Skeletal muscle satellite cell (primary cell): ENCODE measurements around the gene ASMTL.

Source experiments
- H3K27me3 ChIP-seq: 2 replicates; pipeline ENCODE4 v1.7.0; 2013; ENCODE audit warnings: low read length; ENCODE audit not compliant: control insufficient read depth, insufficient read depth
- H3K36me3 ChIP-seq: 2 replicates; pipeline ENCODE4 v1.7.0; 2013; ENCODE audit warnings: mild to moderate bottlenecking, control low read depth, low read length; ENCODE audit not compliant: insufficient read depth
- H3K4me1 ChIP-seq: 2 replicates; pipeline ENCODE4 v1.7.0; 2013; ENCODE audit warnings: low read length; ENCODE audit not compliant: control insufficient read depth, insufficient read depth
- H3K4me2 ChIP-seq: 2 replicates; pipeline ENCODE4 v1.7.0; 2013; ENCODE audit warnings: mild to moderate bottlenecking, low read length
- H3K4me3 ChIP-seq: 2 replicates; pipeline ENCODE4 v1.7.0; 2013; ENCODE audit warnings: low read length
- H3K9ac ChIP-seq: 2 replicates; pipeline ENCODE4 v1.7.0; 2013; ENCODE audit warnings: mild to moderate bottlenecking, low read depth, low read length, moderate library complexity
- H3K9me3 ChIP-seq: replicated peaks from 2 replicates; pipeline ENCODE4 v1.7.0; 2013; ENCODE audit warnings: mild to moderate bottlenecking, control low read depth, low read length

Gene ASMTL

GRCh38 chrX:1465286-1466231, 12.8 kb upstream of the ASMTL start:
- Histone ChIP-seq H3K9me3 (no peaks in the 10 kb centered on the region), H3K36me3 (no peaks in the 10 kb centered on the region), H3K4me2 (no peak overlapping the region), H3K4me3 (no peak overlapping the region), H3K27me3 (peaks cover 35% of the 10 kb centered on the region), H3K4me1 (peaks cover 15% of the 10 kb centered on the region), H3K9ac (no peak overlapping the region)

GRCh38 chrX:1464971-1465285, 12.2 kb upstream of the ASMTL start:
- no peak overlapping the region for H3K9ac ChIP-seq
- H3K36me3 ChIP-seq = no peaks in the 10 kb centered on the region
- H3K4me1 ChIP-seq = peaks cover 15% of the 10 kb centered on the region
- no peaks in the 10 kb centered on the region for H3K9me3 ChIP-seq
- peaks cover 35% of the 10 kb centered on the region for H3K27me3 ChIP-seq
- no peak overlapping the region for H3K4me3 ChIP-seq
- no peak overlapping the region for H3K4me2 ChIP-seq

DNA sequence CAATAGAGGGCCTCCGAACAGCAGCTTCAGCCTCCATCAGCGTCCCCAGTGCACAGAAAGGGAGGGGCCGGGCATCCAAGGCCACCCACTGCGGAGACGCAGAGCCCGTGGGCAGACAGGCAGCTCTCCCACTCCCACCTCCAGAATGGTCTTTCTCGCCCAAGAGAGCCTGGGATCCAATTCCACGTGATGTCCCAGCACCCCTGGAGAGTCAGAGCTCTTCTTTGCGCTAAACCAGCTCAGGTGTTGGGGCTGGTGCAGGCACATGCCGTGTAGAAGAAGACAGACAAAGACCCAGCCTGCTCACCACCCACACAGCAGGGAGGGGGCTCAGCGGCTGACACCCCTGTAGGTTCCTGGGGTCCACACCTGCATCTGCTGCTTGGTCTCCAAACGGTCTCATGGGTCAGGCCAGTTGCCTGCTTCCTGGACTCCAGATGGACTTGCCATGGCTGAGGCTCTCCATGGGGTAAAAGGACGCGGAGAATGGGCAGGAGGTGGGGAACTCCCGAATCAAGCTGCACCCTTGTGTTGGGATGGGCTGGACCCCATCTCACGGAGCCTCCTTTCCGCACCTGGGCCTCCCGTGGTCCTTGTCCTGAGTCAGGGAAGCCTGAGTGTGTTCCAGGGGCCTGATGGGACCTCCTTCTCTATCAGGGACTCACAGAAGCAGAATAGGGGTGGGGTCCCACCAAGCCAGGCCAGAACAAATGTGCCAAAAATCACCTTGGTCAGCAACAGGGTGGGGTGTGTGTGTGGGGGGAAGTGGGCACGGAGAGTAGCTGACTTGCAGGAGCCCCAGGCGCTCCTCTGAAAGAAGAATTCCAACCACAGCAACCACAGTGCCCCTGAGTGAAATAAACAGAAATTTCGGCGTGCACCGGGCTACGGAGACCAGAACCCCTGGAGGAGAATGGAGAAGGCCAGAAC, 11.6 kb upstream of the ASMTL start:
- Histone ChIP-seq H3K4me1 (peaks cover 15% of the 10 kb centered on the region), H3K27me3 (peaks cover 35% of the 10 kb centered on the region), H3K36me3 (no peaks in the 10 kb centered on the region), H3K4me3 (no peak overlapping the region), H3K9me3 (no peaks in the 10 kb centered on the region), H3K9ac (no peak overlapping the region), H3K4me2 (no peak overlapping the region)

GRCh38 chrX:1463581-1463980, 10.9 kb upstream of the ASMTL start:
- Histone ChIP-seq H3K36me3 (no peaks in the 10 kb centered on the region), H3K4me1 (peaks cover 15% of the 10 kb centered on the region), H3K9me3 (no peaks in the 10 kb centered on the region), H3K4me2 (no peak overlapping the region), H3K9ac (no peak overlapping the region), H3K27me3 (peaks cover 35% of the 10 kb centered on the region), H3K4me3 (no peak overlapping the region)

DNA sequence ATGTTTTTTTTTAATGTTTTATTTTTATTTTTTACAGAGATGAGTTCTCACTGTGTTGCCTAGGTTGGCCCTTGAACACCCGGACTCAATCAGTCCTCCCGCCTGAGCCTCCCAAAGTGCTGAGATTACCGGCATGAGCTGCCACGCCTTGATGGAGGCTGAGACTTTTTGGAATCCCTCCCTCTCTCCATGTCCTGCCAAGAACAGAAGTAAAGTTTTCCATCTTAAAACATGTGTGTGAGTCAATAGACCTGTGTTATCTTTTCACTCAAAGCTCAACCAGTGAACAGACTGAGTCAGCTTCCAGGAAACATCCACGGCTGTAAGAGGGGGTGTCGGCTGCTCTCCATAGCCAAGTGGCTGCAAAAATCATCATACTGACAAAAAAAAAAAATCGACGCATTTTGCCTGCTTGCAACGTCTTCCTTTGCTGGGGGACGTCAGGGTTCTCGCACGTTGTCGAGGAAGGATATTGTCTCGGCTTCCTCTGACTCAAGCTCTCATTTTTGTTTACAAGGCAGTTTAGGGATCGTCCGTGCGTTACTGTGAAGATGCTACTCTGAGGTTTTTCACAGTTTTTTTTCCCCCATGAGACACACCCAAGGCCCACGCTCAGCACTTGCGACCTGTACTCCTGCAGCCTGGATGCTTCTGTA, 10.0 kb upstream of the ASMTL start:
- Histone ChIP-seq H3K4me1 (peaks cover 11% of the 10 kb centered on the region), H3K4me2 (peak overlapping the region; percentile 2), H3K27me3 (peaks cover 29% of the 10 kb centered on the region), H3K36me3 (no peaks in the 10 kb centered on the region), H3K4me3 (no peak overlapping the region), H3K9me3 (no peaks in the 10 kb centered on the region), H3K9ac (no peak overlapping the region)

GRCh38 chrX:1462110-1462509, 9.4 kb upstream of the ASMTL start:
- Histone ChIP-seq H3K4me2 (no peak overlapping the region), H3K4me1 (peaks cover 11% of the 10 kb centered on the region), H3K27me3 (peaks cover 28% of the 10 kb centered on the region), H3K9me3 (no peaks in the 10 kb centered on the region), H3K36me3 (no peaks in the 10 kb centered on the region), H3K9ac (no peak overlapping the region), H3K4me3 (no peak overlapping the region)

GRCh38 chrX:1455948-1456280, 3.2 kb upstream of the ASMTL start:
- Histone ChIP-seq H3K36me3 (no peaks in the 10 kb centered on the region), H3K27me3 (peaks cover 11% of the 10 kb centered on the region), H3K9me3 (no peaks in the 10 kb centered on the region), H3K4me3 (no peak overlapping the region), H3K9ac (no peak overlapping the region), H3K4me1 (no peaks in the 10 kb centered on the region), H3K4me2 (no peak overlapping the region)

GRCh38 chrX:1453951-1454785, 1.5 kb upstream of the ASMTL start:
- H3K36me3 ChIP-seq = no peaks in the 10 kb centered on the region
- H3K4me1 ChIP-seq = no peaks in the 10 kb centered on the region
- peak overlapping the region; percentile 71 for H3K4me2 ChIP-seq
- peak overlapping the region; percentile 59 for H3K4me3 ChIP-seq
- no peaks in the 10 kb centered on the region for H3K9me3 ChIP-seq
- H3K27me3 ChIP-seq = peaks cover 11% of the 10 kb centered on the region
- no peak overlapping the region for H3K9ac ChIP-seq

DNA sequence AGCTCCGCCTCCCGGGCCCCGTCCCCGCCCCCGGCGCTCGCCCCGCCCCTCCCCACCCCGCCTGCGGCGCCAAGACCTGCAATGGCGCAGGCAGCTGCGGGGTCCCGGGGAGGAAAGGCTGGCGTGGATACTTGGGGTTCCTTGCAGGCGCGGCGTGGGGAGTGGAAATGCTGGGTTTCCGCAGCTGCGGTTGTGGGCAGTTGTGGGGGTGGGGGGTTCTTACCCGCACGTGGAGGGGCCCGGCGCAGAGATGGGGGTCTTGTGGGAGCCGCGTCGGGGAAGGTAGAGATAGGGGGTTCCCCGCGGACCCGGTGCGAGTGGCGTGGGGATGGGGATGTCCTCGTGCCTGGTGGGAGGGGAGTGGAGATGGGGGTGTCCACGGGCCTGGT, 680 bp upstream of the ASMTL start:
- peaks cover 11% of the 10 kb centered on the region for H3K27me3 ChIP-seq
- H3K4me1 ChIP-seq = no peaks in the 10 kb centered on the region
- H3K4me3 ChIP-seq = peak overlapping the region; percentile 93
- H3K9ac ChIP-seq = peak overlapping the region; percentile 83
- H3K36me3 ChIP-seq = no peaks in the 10 kb centered on the region
- H3K9me3 ChIP-seq = no peaks in the 10 kb centered on the region
- H3K4me2 ChIP-seq = peak overlapping the region; percentile 90

DNA sequence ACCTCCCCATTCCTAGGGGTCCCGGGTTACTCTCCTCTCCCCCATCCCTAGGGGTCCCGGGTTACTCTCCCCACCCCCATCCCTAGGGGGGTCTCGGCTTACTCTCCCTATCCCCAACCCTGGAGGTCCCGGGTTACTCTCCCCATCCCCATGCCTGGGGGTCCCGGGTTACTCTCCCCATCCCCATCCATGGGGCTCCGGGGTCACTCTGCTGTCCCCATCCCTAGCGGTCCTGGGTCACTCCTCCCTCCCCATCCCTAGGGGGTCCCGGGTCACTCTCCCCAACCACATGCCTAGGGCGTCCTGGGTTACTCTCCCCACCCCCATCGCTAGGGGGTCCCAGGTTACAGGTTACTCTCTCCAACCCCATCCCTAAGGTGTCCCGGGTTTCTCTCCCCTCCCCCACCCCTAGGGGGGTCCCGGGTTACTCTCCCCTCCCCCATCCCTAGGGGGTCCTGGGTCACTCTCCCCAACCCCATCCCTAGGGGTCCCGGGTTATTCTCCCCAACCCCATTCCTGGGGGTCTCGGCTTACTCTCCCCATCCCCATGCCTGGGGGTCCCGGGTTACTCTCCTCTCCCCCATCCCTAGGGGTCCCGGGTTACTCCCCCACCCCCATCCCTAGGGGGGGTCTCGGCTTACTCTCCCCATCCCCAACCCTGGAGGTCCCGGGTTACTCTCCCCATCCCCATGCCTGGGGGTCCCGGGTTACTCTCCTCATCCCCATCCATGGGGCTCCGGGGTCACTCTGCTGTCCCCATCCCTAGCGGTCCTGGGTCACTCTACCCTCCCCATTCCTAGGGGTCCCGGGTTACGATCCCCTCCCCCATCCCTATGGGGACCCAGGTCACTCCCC, 821 bp downstream of the ASMTL start:
- Histone ChIP-seq H3K4me2 (peak overlapping the region; percentile 89), H3K9ac (peak overlapping the region; percentile 96), H3K36me3 (no peaks in the 10 kb centered on the region), H3K4me3 (peak overlapping the region; percentile 98), H3K27me3 (peaks cover 5% of the 10 kb centered on the region), H3K4me1 (no peaks in the 10 kb centered on the region), H3K9me3 (no peaks in the 10 kb centered on the region)
